Measurements from ENCODE around the gene GINS2. TPM values are rescaled to one million over a fixed set of nuclear protein-coding genes. Genes with fewer than 3 reads are reported as not detected.

Gene GINS2
- total RNA-seq, 1 donor, result 1.8 TPM

GRCh38 chr16:85657267-85657650 is 31.5 kb downstream of the GINS2 start:
- no peaks in the 10 kb centered on the region for H3K9me3 ChIP-seq (ENCODE audit: low read depth, low read length)
- no peak for TF ChIP-seq CTCF (IDR thresholded peaks at IDR 0.05; ENCODE audit: extremely low read depth, low read depth, low read length)
- H3K27ac ChIP-seq (ENCODE audit: low read depth, low read length), result no peak overlapping the region
- no peak overlapping the region for H3K4me3 ChIP-seq (ENCODE audit: insufficient read depth, low read length)
- H3K36me3 ChIP-seq (ENCODE audit: insufficient read depth, low read length), result peaks cover 68% of the 10 kb centered on the region
- no peaks in the 10 kb centered on the region for H3K27me3 ChIP-seq (ENCODE audit: insufficient read depth, low read length)
- no peak overlapping the region for H3K4me2 ChIP-seq (ENCODE audit: insufficient read depth, low read length)
- no peak overlapping the region for H2AFZ ChIP-seq (ENCODE audit: low read length)
- DNase-seq (ENCODE audit: insufficient read length, low spot score, missing footprints), result peak; percentile 50
- H3K4me1 ChIP-seq (ENCODE audit: insufficient read depth, low read length), result peaks cover 4% of the 10 kb centered on the region
- H3K79me2 ChIP-seq (ENCODE audit: insufficient read depth, low read length), result peaks cover 4% of the 10 kb centered on the region
- peaks cover 61% of the 10 kb centered on the region for H4K20me1 ChIP-seq (ENCODE audit: insufficient read depth, low read length)

- H4K20me1 ChIP-seq (ENCODE audit: insufficient read depth, low read length), result peaks cover 66% of the 10 kb centered on the region
- no peak for TF ChIP-seq CTCF (IDR thresholded peaks at IDR 0.05; ENCODE audit: extremely low read depth, low read depth, low read length)
- no peaks in the 10 kb centered on the region for H3K27me3 ChIP-seq (ENCODE audit: insufficient read depth, low read length)
- no peak overlapping the region for H3K4me3 ChIP-seq (ENCODE audit: insufficient read depth, low read length)
- H3K4me1 ChIP-seq (ENCODE audit: insufficient read depth, low read length), result peaks cover 4% of the 10 kb centered on the region
- no peak overlapping the region for H3K4me2 ChIP-seq (ENCODE audit: insufficient read depth, low read length)
- no peak overlapping the region for H3K27ac ChIP-seq (ENCODE audit: low read depth, low read length)
- no peak overlapping the region for H2AFZ ChIP-seq (ENCODE audit: low read length)
- peak; percentile 85 for DNase-seq (ENCODE audit: insufficient read length, low spot score, missing footprints)
- peaks cover 65% of the 10 kb centered on the region for H3K36me3 ChIP-seq (ENCODE audit: insufficient read depth, low read length)
- H3K79me2 ChIP-seq (ENCODE audit: insufficient read depth, low read length), result peaks cover 4% of the 10 kb centered on the region
- no peaks in the 10 kb centered on the region for H3K9me3 ChIP-seq (ENCODE audit: low read depth, low read length)
Measured at GRCh38 chr16:85656351-85657266, 32.1 kb downstream of the GINS2 start.

GRCh38 chr16:85655216-85656129 is 33.3 kb downstream of the GINS2 start:
- Histone ChIP-seq H3K27me3 (ENCODE audit: insufficient read depth, low read length) (no peaks in the 10 kb centered on the region), H3K9me3 (ENCODE audit: low read depth, low read length) (no peaks in the 10 kb centered on the region), H2AFZ (ENCODE audit: low read length) (no peak overlapping the region), H4K20me1 (ENCODE audit: insufficient read depth, low read length) (peaks cover 68% of the 10 kb centered on the region), H3K4me2 (ENCODE audit: insufficient read depth, low read length) (no peak overlapping the region), H3K4me3 (ENCODE audit: insufficient read depth, low read length) (no peak overlapping the region), H3K27ac (ENCODE audit: low read depth, low read length) (no peak overlapping the region), H3K79me2 (ENCODE audit: insufficient read depth, low read length) (peaks cover 6% of the 10 kb centered on the region), H3K36me3 (ENCODE audit: insufficient read depth, low read length) (peaks cover 58% of the 10 kb centered on the region), H3K4me1 (ENCODE audit: insufficient read depth, low read length) (peaks cover 4% of the 10 kb centered on the region)
- peak; percentile 71 for DNase-seq (ENCODE audit: insufficient read length, low spot score, missing footprints)
- no peak for TF ChIP-seq CTCF (IDR thresholded peaks at IDR 0.05; ENCODE audit: extremely low read depth, low read depth, low read length)

All from osteoblast (primary cell).